ENCODE measurements around the gene CNOT2.
"Not testable (repeated sequence)": the region's sequence is repeated elsewhere in the genome, so short reads cannot be mapped to it uniquely, and the experiment has no call there.

The CNOT2 gene

DNA sequence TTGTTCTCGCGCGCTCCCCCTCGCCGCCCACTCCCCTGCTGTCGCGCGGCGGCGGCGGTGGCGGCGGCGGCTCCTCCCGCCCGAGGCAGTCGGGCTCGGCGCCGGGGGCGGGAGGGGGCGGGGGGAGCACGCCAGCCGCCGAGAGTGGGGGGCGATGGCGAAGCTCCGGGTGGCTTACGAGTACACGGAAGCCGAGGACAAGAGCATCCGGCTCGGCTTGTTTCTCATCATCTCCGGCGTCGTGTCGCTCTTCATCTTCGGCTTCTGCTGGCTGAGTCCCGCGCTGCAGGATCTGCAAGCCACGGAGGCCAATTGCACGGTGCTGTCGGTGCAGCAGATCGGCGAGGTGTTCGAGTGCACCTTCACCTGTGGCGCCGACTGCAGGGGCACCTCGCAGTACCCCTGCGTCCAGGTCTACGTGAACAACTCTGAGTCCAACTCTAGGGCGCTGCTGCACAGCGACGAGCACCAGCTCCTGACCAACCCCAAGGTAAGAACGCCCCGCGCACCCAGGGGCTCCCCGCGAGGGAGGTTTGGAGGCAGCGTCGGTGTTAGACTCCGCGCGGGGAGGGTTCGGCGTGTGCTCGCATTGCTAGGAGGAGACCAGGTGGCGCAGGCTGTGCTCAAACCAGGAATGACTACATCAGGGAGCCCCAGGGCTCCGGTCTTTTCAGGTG, 123.5 kb downstream of the CNOT2 start:
- no peak for DNase-seq (ENCODE audit: low read depth)

DNA sequence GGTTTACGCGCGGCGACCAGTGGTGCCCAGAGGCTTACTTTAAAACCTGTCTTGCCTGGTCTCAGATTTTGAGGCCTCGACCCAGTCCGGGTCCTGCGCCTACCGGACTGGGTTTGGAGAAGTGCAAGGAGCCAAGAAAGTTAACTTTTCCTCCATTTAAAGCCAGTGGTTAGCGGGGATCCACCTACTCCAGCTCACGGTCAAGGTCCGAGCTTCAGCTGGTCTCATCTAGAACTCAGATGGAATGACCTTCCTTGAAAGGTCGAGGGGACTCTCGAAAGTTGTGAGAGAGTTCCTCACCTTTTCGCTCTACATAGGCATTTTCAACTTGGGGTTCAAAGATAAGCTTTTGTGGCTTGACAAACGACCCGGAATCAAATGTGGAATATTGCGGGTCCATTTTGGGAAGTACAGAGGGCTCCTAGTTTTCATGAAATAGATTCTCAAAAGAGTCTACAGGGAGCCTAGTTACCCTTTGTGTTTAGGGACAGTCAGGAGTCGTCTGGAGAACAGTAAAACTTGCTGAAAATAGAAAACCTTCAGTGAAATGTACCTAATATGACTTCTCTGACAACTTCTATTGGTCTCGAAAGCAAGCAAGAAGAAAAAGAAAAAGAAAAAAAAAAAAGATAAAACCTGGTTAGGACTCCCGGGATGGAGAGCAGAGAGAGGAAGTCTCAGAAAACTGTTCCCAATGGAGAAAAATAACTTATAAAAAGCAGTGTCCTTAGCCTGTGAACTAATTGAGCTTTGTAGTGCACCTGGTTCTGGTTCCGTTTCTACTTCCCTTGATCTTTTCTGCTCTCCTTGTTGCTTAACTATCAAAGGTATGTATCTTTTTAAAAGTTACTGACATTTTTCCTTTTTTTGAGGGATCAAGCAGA, 124.3 kb downstream of the CNOT2 start:
- DNase-seq (ENCODE audit: low read depth): no peak

DNA sequence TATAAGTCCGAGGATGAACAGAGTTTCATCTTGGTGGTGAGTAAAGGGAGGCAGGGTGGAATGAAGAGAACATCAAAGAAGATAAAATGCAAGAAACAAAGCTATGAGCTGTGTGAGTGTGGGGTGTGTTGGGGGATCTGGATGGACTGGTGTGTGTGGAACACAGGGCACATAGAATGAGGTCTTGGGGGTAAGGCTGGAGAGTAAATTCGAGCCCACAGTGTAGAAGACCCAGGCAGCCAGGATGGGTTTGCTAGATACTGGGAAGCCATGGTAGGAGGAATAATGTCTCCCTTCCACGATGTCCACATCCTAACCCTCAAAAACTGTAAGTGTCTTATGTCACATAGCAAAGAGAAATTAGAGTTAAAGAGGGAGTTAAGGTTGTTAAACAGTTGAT, 129.6 kb downstream of the CNOT2 start:
- DNase-seq (ENCODE audit: low read depth): no peak

DNA sequence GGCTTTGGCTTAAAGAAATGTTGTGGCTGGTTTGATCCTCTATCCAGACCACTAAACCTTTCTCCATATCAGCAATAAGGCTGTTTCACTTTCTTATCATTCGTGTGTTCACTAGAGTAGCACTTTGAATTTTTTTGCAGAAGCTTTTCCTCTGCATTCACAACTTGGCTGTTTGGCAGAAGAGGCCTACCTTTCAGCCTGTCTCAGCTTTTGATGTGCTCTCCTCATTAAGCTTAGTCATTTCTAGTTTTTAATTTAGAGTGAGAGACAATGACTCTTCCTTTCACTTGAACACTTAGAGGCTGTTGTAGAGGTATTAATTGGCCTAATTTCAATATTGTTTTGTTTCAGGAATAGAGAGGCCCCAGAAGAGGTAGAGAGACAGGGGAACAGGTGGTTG, 136.6 kb downstream of the CNOT2 start:
- no peak for DNase-seq (ENCODE audit: low read depth)

DNA sequence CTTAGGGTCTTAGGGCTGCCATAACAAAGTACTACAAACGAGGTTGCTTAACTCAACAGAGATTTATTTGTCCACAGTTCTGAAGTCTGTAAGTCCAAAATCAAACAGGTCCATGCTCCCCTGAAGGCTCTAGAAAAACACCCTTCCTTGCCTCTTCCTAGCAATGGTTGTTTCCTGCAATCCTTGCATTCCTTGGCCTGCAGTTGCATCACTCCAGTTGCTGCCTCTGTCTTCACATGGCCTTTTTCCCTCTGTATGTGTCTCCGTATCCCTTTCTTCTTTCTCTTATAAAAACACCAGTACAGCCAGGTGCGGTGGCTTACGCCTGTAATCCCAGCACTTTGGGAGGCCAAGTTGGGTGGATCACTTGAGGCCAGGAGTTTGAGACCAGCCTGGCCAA, 140.3 kb downstream of the CNOT2 start:
- DNase-seq (ENCODE audit: low read depth): no peak

DNA sequence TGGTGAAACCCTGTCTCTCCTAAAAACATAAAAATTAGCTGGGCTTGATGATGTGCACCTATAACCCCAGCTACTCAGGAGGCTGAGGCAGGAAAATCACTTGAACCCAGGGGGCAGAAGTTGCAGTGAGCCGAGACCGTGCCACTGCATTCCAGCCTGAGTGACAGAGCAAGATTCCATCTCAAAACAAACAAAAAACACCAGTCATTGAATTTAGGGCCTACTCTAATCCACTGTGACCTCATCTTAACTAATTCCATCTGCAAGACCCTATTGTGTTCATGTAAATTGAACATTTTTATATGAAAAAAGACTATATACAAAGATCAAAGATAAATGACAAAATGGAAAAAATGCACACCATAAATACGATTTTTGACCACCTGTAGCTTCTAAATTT, 140.7 kb downstream of the CNOT2 start:
- DNase-seq (ENCODE audit: low read depth): no peak

DNA sequence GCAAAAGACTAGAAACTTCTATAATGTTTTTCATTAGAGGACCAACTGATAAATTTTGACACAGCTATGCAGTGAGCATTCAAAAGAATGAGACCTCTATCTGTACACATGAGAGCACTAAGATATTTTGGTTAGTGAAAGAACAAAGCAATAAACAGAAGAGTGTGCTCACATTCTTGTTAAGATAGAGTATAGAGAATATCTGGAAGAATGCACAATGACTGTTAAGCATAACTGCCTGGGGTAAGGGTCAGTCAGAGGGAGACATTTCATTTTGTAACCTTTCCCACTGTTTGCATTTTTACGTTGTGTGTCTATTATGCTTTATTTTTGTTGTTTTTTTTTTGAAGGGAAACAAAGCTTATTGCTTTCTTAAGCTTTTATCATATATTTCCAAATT, 143.5 kb downstream of the CNOT2 start:
- DNase-seq (ENCODE audit: low read depth): no peak

DNA sequence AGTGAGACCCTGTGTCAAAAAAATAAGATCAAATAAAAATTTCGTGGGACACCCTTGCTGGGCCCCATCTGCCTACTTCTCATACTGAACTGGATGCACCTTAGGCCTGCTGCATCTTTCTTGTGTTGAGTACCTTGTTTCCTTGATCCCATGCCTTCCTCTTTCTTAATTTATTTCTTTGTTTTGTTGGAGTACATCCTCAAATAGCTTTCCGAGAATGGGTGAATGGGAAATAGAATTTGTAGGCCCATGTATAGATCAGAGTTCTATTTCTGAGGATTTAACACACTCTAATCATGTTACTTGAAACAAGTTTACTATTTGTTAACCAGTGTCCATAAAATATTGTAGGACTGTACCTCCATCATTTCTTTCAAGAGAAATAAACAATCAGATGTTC, 146.4 kb downstream of the CNOT2 start:
- DNase-seq (ENCODE audit: low read depth): no peak

DNA sequence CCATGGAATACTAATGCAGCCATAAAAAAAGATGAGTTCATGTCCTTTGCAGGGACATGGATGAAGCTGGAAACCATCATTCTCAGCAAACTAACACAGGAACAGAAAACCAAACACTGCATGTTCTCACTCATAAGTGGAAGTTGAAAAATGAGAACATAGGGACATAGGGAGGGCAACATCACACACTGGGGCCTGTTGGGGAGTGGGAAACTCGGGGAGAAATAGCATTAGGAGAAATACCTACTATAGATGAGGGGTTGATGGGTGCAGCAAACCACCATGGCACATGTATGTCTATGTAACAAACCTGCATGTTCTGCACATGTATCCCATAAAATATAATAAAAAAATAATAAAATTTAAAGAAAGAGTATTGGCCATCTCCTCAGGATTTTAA, 149.4 kb downstream of the CNOT2 start:
- not testable (repeated sequence) for DNase-seq (ENCODE audit: low read depth)

DNA sequence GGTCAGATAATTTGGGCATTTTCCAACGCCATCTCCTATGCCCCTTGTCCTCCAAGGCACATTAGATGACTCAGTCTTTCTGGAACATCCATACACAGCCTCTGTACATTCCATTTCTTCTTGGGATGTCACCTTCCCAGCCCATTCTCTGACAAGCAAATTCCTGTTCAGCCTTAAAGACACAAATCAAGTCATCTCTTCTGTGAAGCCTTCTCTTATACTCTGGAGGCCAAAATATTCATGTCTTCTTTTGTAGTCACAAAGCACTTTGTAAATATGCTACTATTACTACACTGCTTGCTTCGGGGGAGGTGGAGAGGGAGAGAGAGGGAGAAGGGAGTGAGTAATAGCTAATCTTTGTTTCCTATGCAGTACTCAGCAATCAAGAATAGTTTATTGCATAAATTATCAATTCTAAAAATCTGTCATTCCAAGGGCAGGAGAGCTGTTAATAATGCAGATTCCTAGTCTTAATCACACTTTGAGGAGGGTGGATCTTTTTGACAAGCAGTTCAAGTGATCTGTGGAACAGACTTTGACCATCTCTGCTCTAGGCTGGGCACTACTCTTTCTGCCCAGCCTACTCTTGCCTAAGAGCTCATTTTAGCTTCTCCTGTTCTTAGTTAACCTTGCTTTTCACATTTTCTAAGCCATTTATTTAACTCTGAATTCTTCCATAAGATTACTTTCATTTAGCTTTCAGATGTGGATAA, 150.7 kb downstream of the CNOT2 start:
- DNase-seq (ENCODE audit: low read depth): no peak

DNA sequence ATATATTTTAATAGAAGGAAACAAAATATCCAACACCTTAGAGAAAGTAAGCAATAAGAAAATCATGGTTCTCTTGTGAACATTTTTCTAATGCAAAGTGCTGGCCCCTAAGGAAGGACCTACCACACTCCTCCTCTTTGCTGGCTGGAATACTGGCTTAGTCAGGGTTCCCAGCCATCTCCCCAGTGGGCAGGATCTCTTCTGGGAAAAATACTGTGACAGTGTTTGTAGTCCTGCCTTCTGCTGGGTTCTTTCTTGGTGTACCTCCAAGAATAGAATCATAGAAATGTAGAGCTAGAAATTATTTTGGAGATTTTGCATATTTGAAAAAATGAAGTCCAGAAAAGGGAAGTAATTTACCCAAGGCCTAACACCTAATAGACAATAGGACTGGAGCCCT, 154.8 kb downstream of the CNOT2 start:
- no peak for DNase-seq (ENCODE audit: low read depth)

DNA sequence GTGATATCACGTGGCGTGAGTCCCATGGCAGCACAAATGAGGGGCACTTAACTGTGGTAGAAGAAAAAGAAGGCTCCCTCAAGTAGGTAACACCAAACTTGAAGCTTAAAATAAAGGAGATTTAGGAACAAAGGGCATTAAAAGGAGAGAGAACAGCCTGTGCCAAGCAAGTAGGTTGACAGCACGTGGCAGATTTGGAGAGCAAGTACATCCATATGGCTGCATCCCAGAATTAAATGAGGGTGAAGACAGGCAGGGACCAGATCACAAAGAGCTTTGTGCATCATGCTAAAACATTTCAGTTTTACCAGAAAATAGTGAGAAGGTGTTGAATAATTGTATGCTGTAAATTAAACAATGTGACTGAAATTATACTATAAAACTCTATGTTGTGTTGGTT, 155.6 kb downstream of the CNOT2 start:
- DNase-seq (ENCODE audit: low read depth): no peak

DNA sequence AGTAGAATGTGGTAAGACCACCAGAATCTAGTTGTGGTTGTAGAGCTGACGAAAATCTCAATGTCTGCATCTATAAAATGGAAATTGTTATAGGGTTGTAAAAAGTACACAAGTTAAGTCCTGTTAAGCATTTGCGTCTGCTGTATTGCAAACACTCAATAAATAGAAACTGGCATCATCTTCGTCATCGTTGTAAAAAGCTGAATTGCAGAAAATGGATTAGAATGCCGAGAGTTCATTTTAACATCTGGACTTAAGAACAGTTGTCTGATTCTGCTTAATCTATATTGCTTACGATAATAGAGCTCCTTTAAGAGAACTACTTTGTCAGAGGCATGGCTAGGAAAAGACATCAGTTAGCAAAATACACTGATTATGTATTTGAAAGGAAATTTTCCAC, 156.1 kb downstream of the CNOT2 start:
- DNase-seq (ENCODE audit: low read depth): no peak

DNA sequence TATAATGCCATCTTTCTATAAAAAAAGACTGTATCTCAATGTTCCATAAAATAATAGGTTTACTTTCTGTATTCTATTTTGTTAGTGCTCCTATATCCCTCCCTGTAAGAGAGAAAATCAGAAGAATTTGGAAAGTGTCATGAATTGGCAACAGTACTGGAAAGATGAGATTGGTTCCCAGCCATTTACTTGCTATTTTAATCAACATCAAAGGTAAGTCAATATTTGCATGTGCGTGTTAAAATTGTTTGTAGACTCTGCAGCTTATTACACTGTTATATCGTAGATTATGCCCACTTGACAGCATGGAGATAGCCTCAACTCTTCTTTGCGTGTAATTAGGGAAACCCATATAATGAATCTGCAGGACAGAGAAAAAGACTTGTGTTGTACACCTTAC, 156.9 kb downstream of the CNOT2 start:
- DNase-seq (ENCODE audit: low read depth): no peak

DNA sequence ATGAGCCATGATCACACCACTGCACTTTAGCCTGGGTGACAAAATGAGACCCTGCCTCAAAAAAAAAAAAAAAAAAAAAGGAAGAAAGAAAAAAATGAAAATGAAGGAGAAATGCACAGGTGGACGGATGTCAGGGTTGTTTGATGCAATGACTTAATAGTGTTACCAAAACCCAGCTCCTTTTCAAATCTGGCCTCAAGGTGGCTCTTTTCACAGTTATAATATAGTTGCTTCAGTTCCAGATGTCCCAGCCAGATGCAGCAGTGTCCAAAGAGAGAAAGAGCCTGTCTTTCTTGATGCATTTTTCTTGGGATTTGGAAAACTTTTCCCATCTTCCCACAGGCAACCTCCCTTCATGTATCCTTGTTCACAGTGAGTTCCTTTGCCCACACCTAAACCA, 159.4 kb downstream of the CNOT2 start:
- DNase-seq (ENCODE audit: low read depth): no peak

DNA sequence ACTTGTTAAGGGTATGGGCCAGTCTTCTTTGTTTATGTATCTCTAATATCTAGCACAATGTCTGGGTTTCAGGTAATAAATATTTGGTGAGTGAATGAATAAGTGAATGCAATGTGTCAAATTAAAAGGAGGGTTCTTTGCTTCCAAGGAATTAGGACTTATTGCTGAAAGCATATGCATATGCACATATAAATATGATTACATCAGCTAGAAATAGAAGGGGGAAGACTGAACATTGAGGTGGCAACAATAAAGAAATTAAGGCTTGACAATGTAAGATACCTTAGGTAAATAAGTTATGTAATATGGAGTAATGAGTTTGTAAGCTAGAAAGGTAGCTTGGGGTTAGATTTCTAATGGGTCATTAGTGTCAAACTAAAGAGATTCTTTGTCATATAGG, 160.6 kb downstream of the CNOT2 start:
- DNase-seq (ENCODE audit: low read depth): no peak
